CD4-positive, CD25-positive, alpha-beta regulatory T cell (primary cell): ENCODE results near the gene UBE3C. TPM values are rescaled to one million over a fixed set of nuclear protein-coding genes. Genes with fewer than 3 reads are reported as not detected.
"Not testable (repeated sequence)": the region's sequence is repeated elsewhere in the genome, so short reads cannot be mapped to it uniquely, and the experiment has no call there.

Experiments used
- ATAC-seq, 2 donors: fragments of 150-1000 bp; cut with Tn5 transposase; one replicate each; pipeline ENCODE4 v1.10.0; 2021; ENCODE audit warnings: low read depth in 2 of 2, moderate number of reproducible peaks in 2 of 2, moderate library complexity in 1 of 2
- DNase-seq, 3 donors: peaks; one replicate each; pipeline versions ENCODE4 v3.0.0 to v3.0.0-alpha.2; 2012 to 2022; ENCODE audit warnings: mixed read lengths in 1 of 3
- H3K27ac ChIP-seq: one replicate; pipeline ENCODE4 v1.7.0; 2013; ENCODE audit warnings: mild to moderate bottlenecking, low read length; ENCODE audit not compliant: insufficient read depth, poor library complexity, severe bottlenecking
- H3K27me3 ChIP-seq: one replicate; pipeline ENCODE4 v1.7.0; 2013; ENCODE audit warnings: low read length; ENCODE audit not compliant: control insufficient read depth, insufficient read depth
- H3K36me3 ChIP-seq: one replicate; pipeline ENCODE4 v1.7.0; 2013; ENCODE audit warnings: mild to moderate bottlenecking, low read length, moderate library complexity; ENCODE audit not compliant: control insufficient read depth, insufficient read depth
- H3K4me1 ChIP-seq: 2 replicates; pipeline ENCODE4 v1.7.0; 2013; ENCODE audit warnings: mild to moderate bottlenecking, low read length; ENCODE audit not compliant: insufficient read depth, control insufficient read depth, poor library complexity, severe bottlenecking
- H3K4me3 ChIP-seq: one replicate; pipeline ENCODE4 v1.7.0; 2013; ENCODE audit warnings: low read depth, mild to moderate bottlenecking, low read length, moderate library complexity
- H3K9me3 ChIP-seq, 2 experiments: 1 replicate in 1 of 2; 2 replicates in 1 of 2; pipeline ENCODE4 v1.7.0; 2013; ENCODE audit warnings: low read length in 2 of 2, mild to moderate bottlenecking in 1 of 2, moderate library complexity in 1 of 2; ENCODE audit not compliant: control insufficient read depth in 2 of 2
- H3K27ac Mint-ChIP-seq, 3 donors: one replicate each; pipeline ENCODE4 v1.8.0; 2020 to 2022; ENCODE audit warnings: mild to moderate bottlenecking in 3 of 3, mixed read lengths in 3 of 3, moderate library complexity in 2 of 3
- H3K27me3 Mint-ChIP-seq: one replicate; pipeline ENCODE4 v1.8.0; 2022; ENCODE audit warnings: mild to moderate bottlenecking, mixed read lengths
- H3K36me3 Mint-ChIP-seq: one replicate; pipeline ENCODE4 v1.8.0; 2020; ENCODE audit warnings: mixed read lengths
- H3K4me1 Mint-ChIP-seq, 4 donors: one replicate each; pipeline ENCODE4 v1.8.0; 2020 to 2022; ENCODE audit warnings: mixed read lengths in 4 of 4, mild to moderate bottlenecking in 1 of 4
- H3K4me3 Mint-ChIP-seq, 4 donors: one replicate each; pipeline ENCODE4 v1.8.0; 2020 to 2022; ENCODE audit warnings: mild to moderate bottlenecking in 4 of 4, mixed read lengths in 4 of 4, moderate library complexity in 3 of 4
- H3K9me3 Mint-ChIP-seq, 7 donors: one replicate each; pipeline ENCODE4 v1.8.0; 2020 to 2022; ENCODE audit warnings: mixed read lengths in 7 of 7, mild to moderate bottlenecking in 3 of 7, moderate library complexity in 2 of 7
- polyA plus RNA-seq, 4 donors: library from polyadenylated mRNA; unstranded; fragments of 300-500 nt; fragmentation: Illumina TruSeq; gene quantifications; one replicate each; pipeline ENCODE4 v1.2.3, GENCODE V29; 2021
- total RNA-seq: library from RNA; stranded (reverse); gene quantifications from one replicate; pipeline ENCODE4 v1.2.3, GENCODE V29; 2022

Gene UBE3C
- total and polyA plus RNA-seq, 5 donors from 2014 or later: 25.2 to 60.3 (median 29.3) TPM

DNA sequence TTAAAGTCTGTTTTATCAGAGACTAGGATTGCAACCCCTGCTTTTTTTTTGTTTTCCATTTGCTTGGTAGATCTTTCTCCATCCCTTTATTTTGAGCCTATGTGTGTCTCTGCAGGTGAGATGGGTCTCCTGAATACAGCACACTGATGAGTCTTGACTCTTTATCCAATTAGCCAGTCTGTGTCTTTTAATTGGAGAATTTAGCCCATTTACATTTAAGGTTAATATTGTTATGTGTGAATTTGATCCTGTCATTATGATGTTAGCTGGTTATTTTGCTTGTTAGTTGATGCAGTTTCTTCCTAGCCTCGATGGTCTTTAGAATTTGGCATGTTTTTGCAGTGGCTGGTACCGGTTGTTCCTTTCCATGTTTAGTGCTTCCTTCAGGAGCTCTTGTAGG lies 35.1 kb upstream of the UBE3C start:
- H3K27me3 Mint-ChIP-seq: peaks cover 18% of the 10 kb centered on the region
- not testable (repeated sequence) for H3K4me1 ChIP-seq, H3K4me3 Mint-ChIP-seq, H3K4me1 Mint-ChIP-seq, H3K4me3 ChIP-seq, H3K36me3 ChIP-seq, H3K36me3 Mint-ChIP-seq, ATAC-seq, H3K27me3 ChIP-seq, H3K9me3 ChIP-seq, H3K27ac ChIP-seq, DNase-seq
- H3K9me3 Mint-ChIP-seq: peaks cover 0 to 36% (median 5%) of the 10 kb centered on the region in 7 donors
- peak overlapping the region in 1 of 3 donors; percentile 83 for H3K27ac Mint-ChIP-seq

DNA sequence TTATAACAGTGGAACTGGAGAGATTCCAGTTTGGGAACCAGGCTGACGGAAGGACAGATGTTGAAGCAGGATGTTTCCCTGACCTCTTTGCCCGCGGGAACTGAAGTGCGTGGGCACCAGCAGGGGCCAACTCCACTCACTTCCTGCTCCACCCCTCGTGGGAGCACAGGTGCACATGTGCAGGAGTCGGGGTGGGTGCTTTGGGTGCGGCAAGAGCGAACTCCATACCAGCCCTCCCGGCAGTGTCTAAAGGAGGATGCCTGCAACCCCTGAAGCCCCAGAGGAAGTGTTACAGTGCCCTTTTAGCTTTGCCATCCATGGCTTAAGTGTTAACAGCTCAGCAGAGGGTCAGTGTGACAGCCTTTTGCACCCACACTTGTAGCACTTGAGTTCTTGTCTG lies 27.4 kb upstream of the UBE3C start:
- Histone ChIP-seq H3K27ac (no peak overlapping the region), H3K27me3 (peaks cover 2% of the 10 kb centered on the region), H3K36me3 (no peaks in the 10 kb centered on the region), H3K4me3 (no peak overlapping the region), H3K4me1 (no peaks in the 10 kb centered on the region), H3K9me3 (peaks cover 0 to 3% of the 10 kb centered on the region in 2 experiments)
- no peak overlapping the region for H3K4me3 Mint-ChIP-seq
- DNase-seq: no peak
- ATAC-seq: no peak
- H3K27ac Mint-ChIP-seq: no peak overlapping the region
- peaks cover 3% of the 10 kb centered on the region for H3K36me3 Mint-ChIP-seq
- H3K9me3 Mint-ChIP-seq: peaks cover 0 to 12% (median 2%) of the 10 kb centered on the region in 7 donors
- H3K27me3 Mint-ChIP-seq: peaks cover 19% of the 10 kb centered on the region
- no peaks in the 10 kb centered on the region for H3K4me1 Mint-ChIP-seq

DNA sequence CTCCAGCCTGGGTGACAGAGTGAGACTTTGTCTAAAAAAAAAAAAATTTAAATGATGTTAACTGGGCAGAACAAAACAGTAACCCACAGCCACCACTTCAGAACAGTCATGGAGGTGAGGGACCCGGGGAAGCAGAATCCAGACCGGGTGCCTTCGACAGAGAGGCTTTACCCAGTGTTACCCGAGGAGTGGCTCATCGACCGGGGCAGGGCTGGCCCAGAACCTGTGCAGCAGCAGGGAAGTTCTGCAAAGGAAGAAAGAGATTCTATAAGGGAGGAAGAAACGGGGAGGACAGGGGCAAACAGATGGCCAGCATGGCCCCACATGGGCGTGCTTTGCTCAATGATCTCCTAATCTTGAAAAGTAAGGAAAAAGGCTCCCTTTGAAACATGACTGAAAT lies 26.0 kb upstream of the UBE3C start:
- no peak overlapping the region for H3K4me3 Mint-ChIP-seq
- Histone ChIP-seq H3K27me3 (no peaks in the 10 kb centered on the region), H3K27ac (no peak overlapping the region), H3K9me3 (peaks cover 0 to 3% of the 10 kb centered on the region in 2 experiments), H3K4me3 (no peak overlapping the region), H3K4me1 (no peaks in the 10 kb centered on the region), H3K36me3 (no peaks in the 10 kb centered on the region)
- peaks cover 19% of the 10 kb centered on the region for H3K27me3 Mint-ChIP-seq
- H3K9me3 Mint-ChIP-seq: peaks cover 0 to 12% (median 2%) of the 10 kb centered on the region in 7 donors
- no peak for ATAC-seq
- no peaks in the 10 kb centered on the region for H3K4me1 Mint-ChIP-seq
- peaks cover 3% of the 10 kb centered on the region for H3K36me3 Mint-ChIP-seq
- H3K27ac Mint-ChIP-seq: no peak overlapping the region
- DNase-seq: no peak

DNA sequence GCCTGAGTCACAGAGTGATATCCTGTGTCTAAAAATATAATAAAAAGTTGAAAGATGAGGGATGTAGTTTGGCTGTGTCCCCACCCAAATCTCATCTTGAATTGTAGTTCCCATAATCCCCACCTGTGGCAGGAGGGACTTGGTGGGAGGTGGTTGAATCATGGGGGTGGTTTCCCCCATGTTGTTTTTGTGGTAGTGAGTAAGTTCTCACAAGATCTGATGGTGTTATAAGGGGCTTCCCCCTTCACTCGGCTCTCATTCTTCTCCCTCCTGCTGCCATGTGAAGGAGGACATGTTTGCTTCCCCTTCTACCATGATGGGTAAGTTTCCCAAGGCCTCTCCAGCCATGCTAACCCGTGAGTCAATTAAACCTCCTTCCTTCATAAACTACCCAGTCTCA lies 25.1 kb upstream of the UBE3C start:
- Mint-ChIP-seq H3K4me1 (no peaks in the 10 kb centered on the region), H3K27ac (no peak overlapping the region), H3K4me3 (no peak overlapping the region), H3K27me3 (peaks cover 19% of the 10 kb centered on the region), H3K9me3 (peaks cover 0 to 12% (median 2%) of the 10 kb centered on the region in 7 donors), H3K36me3 (peaks cover 3% of the 10 kb centered on the region)
- no peak overlapping the region for H3K4me3 ChIP-seq
- no peak for DNase-seq
- H3K4me1 ChIP-seq: no peaks in the 10 kb centered on the region
- no peak overlapping the region for H3K27ac ChIP-seq
- H3K36me3 ChIP-seq: no peaks in the 10 kb centered on the region
- ATAC-seq: no peak
- H3K27me3 ChIP-seq: peaks cover 2% of the 10 kb centered on the region
- peaks cover 0 to 3% of the 10 kb centered on the region in 2 experiments for H3K9me3 ChIP-seq

DNA sequence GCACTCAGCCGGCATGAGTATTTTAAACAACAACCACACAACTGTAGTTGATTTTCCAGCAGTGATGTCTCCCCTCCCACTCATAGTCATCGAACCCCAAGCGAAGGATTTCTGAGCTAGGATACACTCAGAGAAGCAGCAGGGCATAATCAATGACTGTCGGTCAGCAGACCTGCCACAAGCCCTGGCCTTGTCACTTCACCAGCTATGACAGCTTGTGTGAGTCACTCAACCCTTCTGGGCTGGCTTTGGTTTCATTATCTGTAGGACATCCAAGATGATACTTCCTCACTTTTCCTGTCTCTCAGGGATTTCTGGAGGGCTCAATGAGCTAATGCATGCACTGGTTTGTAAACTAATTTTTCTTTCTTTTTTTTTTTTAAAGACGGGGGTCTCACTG lies 22.0 kb upstream of the UBE3C start:
- Histone ChIP-seq H3K27me3 (peaks cover 2% of the 10 kb centered on the region), H3K4me1 (no peaks in the 10 kb centered on the region), H3K36me3 (no peaks in the 10 kb centered on the region), H3K4me3 (no peak overlapping the region), H3K9me3 (peaks cover 0 to 3% of the 10 kb centered on the region in 2 experiments), H3K27ac (no peak overlapping the region)
- H3K4me1 Mint-ChIP-seq: no peaks in the 10 kb centered on the region
- DNase-seq: no peak
- H3K36me3 Mint-ChIP-seq: peaks cover 3% of the 10 kb centered on the region
- no peak for ATAC-seq
- H3K4me3 Mint-ChIP-seq: no peak overlapping the region
- H3K9me3 Mint-ChIP-seq: peaks cover 0 to 9% (median 2%) of the 10 kb centered on the region in 7 donors
- peaks cover 13% of the 10 kb centered on the region for H3K27me3 Mint-ChIP-seq
- H3K27ac Mint-ChIP-seq: no peak overlapping the region

DNA sequence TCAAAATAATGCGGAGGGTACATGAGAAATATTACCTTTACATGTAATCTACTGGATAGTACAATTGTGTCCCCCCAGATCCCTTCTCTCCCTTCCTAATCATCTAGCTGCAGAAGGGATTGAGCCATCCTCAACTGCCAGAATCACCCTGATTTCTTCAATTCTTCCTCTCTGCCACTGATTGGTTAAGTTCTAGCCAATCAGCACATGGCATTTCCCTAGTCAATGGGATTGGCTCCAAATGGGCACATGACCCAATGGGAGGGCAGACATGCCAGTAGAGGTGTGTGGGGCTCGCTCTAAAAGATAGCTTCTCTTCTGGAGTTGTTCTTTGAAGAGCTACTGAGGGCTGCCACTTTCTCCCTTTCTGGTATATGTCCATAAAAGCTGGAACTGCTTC lies 20.9 kb upstream of the UBE3C start:
- DNase-seq (no peak), ATAC-seq (no peak)
- H3K36me3 ChIP-seq: no peaks in the 10 kb centered on the region
- no peaks in the 10 kb centered on the region for H3K4me1 ChIP-seq
- Mint-ChIP-seq H3K27ac (no peak overlapping the region), H3K4me1 (no peaks in the 10 kb centered on the region), H3K9me3 (peaks cover 0 to 7% (median 2%) of the 10 kb centered on the region in 7 donors), H3K4me3 (no peak overlapping the region), H3K27me3 (peaks cover 11% of the 10 kb centered on the region), H3K36me3 (peaks cover 3% of the 10 kb centered on the region)
- H3K4me3 ChIP-seq: no peak overlapping the region
- peaks cover 0 to 3% of the 10 kb centered on the region in 2 experiments for H3K9me3 ChIP-seq
- H3K27ac ChIP-seq: no peak overlapping the region
- H3K27me3 ChIP-seq: peaks cover 2% of the 10 kb centered on the region

GRCh38 chr7:157120181-157120580 lies 18.5 kb upstream of the UBE3C start:
- peaks cover 2% of the 10 kb centered on the region for H3K27me3 ChIP-seq
- H3K27me3 Mint-ChIP-seq: peaks cover 4% of the 10 kb centered on the region
- no peak overlapping the region for H3K4me3 Mint-ChIP-seq

DNA sequence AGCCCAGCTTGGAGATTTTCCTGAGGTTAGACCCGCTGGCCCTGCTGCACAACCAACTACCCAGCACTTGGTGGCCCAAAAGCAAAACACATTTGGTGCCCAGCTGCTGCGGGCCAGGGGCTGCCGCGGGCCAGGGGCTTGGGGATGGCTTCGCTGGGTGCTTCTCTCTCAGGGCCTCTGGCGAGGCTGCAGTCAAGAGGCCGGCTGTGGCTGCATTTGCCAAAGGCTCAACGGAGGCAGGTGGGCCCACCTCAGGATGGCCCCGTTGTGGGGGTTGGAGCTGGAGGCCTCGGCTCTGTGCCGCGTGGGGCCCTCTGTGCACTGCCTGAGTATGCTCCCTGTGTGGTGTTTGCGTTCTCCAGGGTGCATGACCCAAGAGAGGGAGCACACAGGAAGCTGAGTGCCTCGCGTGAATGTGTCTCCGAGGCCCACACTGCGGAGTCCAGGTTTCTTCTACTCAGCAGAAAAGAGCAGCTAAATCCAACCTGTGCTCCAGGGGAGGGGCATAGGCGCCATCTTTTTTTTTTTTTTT lies 17.5 kb upstream of the UBE3C start:
- no peak for ATAC-seq
- Histone ChIP-seq H3K4me1 (no peaks in the 10 kb centered on the region), H3K36me3 (no peaks in the 10 kb centered on the region), H3K27me3 (peaks cover 2% of the 10 kb centered on the region), H3K27ac (no peak overlapping the region), H3K9me3 (no peaks in the 10 kb centered on the region), H3K4me3 (no peak overlapping the region)
- Mint-ChIP-seq H3K27ac (no peak overlapping the region), H3K27me3 (peaks cover 4% of the 10 kb centered on the region), H3K4me1 (no peaks in the 10 kb centered on the region), H3K9me3 (peaks cover 0 to 5% (median 0%) of the 10 kb centered on the region in 7 donors), H3K36me3 (no peaks in the 10 kb centered on the region), H3K4me3 (no peak overlapping the region)
- DNase-seq: no peak

More at GRCh38 chr7:157120181-157120580, 18.5 kb upstream of the UBE3C start:
- Histone ChIP-seq H3K27ac (no peak overlapping the region), H3K9me3 (no peaks in the 10 kb centered on the region), H3K4me1 (no peaks in the 10 kb centered on the region), H3K4me3 (no peak overlapping the region), H3K36me3 (no peaks in the 10 kb centered on the region)
- DNase-seq (no peak), ATAC-seq (no peak)
- Mint-ChIP-seq H3K27ac (no peak overlapping the region), H3K36me3 (no peaks in the 10 kb centered on the region), H3K9me3 (peaks cover 0 to 5% (median 0%) of the 10 kb centered on the region in 7 donors), H3K4me1 (no peaks in the 10 kb centered on the region)
